NCI-H1417 (cell line): ENCODE measurements around the gene SLC22A5.
A peak's percentile ranks its signal among the peaks of the same experiment; 100 is the strongest.

Source experiments
- DNase-seq, 3 experiments: peaks; one replicate each; lab custom pipeline; 2025; lab: John Stamatoyannopoulos, UW

The SLC22A5 gene

GRCh38 chr5:132369474-132370180 lies at the start of gene SLC22A5:
TSS of gene SLC22A5 (plus strand) at chr5:132369710. CDS start at chr5:132369973, 263 bp downstream.
- peak; percentile 62 to 91 (median 75) for DNase-seq

DNA sequence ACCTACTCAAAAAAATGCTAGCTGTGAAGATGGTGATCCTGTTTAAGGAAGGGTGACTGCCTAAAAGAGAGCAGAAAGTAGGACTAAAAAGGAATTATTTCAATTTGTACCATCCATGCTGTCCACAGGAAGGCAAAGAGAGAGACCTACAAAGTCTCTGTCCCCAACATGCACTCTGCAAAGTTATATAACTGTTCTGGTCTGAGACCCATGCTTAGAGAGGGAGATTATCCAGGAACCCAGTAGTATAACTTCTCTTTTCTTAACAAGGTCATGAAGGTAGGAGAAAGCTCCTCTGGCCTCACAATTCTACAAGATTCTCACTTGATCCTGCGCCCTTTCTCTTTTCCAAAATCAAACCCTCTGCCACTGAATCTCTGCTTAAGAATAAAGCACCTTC lies 49.5 kb upstream of the SLC22A5 start:
- no peak for DNase-seq

- no peak for DNase-seq
Observed at GRCh38 chr5:132321109-132321721, 48.3 kb upstream of the SLC22A5 start.

- DNase-seq = no peak
Observed at GRCh38 chr5:132322266-132322665, 47.2 kb upstream of the SLC22A5 start.

GRCh38 chr5:132323202-132323601 lies 46.3 kb upstream of the SLC22A5 start:
- no peak for DNase-seq

DNA sequence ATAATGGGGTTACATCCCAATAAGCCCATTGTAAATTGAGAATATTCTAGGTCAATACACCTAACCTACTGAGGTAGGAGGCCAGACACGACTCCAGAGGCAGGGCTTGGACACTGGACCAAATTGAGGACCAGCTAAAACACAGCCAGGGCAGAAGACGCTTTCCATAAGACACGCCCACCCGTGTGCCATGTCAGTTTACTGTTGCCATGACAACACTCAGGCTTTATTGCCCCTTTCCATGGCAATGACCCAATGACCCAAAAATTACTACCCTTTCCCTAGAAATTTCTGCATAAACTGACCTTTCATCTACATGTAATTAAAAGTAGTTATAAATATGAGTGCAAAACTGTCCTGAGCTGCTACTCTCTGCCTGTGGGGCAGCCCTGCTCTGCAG lies 43.8 kb upstream of the SLC22A5 start:
- DNase-seq = no peak

DNA sequence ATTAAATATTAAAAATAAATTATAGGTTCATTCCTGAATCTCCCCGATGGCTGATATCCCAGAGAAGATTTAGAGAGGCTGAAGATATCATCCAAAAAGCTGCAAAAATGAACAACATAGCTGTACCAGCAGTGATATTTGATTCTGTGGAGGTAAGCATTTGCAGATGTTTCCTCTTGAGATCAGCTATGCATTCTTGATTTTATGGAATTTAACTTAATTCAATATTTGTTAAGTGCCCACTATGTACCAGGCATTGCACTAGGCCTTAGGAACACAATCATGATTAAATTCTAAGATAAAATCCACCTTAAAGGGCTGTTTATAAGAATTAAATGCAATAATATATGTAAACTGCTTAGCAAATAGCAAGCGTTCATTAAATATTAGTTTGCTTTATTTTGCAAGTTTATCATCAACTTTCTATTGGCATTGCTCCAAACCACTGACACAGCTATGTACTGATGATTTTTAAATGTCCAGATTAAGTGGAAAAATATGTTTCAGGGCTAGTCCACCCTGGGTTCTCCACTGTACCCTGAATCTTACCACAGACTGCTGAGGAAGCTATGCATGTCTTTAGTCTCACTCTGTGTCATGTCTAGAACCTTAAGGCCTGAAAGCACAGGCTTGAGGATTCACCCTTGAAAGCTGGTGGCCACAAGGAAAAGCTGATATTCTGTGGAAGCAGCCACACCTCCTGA lies 42.1 kb upstream of the SLC22A5 start:
- DNase-seq = no peak

DNA sequence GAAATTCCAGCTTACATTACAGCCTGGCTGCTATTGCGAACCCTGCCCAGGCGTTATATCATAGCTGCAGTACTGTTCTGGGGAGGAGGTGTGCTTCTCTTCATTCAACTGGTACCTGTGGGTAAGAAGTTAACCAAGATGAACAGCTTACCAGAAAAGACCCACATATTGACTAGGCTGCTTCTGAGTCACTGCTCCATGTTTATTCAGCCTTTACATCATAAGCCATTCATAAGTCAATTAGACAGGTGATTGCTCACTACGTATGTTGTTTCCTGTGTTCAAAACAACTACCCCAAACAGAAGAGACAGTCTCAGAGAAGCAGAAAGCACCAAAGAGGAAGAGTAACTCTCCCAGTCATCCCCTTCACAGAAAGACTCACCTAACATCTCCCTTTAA lies 34.7 kb upstream of the SLC22A5 start:
- peak in 2 of 3 experiments; percentile 11 to 55 for DNase-seq

DNA sequence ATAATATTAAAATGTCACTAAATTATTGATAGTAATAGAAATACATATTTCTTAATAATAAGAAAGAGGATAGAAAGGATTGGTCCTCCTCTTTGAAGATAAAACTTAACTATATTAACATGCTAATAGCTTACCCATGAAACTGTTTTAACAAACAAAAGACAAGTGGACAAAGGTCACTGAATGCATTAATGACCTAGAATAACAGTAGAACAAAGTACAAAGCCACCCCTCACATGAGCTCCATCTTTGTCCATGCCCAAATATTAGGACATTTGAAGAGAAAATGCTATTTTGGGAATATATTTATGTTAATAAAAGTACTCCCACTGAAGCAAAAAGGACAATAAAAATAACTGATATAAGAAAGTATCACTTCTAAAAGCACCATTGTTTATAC lies 34.1 kb upstream of the SLC22A5 start:
- DNase-seq = no peak

- no peak for DNase-seq
Observed at GRCh38 chr5:132339502-132339901, 30.0 kb upstream of the SLC22A5 start.

- DNase-seq = no peak
Observed at GRCh38 chr5:132342291-132343180, 27.0 kb upstream of the SLC22A5 start.

DNA sequence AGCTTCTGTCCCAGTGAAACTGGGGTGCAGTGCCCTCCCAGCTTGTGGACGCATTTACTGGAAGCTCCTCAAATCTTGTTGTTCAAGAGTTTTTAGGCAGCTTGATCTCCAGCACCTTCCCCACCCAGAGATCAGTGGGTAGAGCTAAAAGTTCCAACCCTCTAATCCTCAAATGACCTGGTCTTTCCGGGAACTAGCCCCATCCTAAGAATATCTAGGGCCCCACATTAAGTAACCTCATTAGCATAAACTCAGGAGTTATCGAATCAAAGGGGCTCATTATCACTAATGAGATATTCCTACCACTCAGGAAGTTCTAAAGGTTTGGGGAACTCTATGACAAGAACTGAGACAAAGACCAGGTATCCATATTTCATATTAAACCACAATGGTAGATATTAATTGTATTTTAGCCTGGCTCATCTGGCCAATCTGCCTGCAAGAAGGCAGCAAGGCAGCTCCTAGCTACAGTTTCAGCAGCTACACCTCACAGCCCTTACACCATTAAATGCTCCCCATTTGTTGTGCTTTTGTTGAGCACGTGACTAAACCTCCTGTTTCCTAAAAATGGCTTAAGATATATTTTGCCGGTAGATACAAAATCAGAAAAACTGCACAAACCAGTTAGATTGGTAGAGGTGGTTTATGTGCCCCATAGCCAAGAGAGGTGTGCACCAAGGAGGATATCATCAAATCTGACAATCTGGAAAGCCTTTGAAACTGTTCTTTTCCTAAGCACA lies 24.6 kb upstream of the SLC22A5 start:
- no peak for DNase-seq

DNA sequence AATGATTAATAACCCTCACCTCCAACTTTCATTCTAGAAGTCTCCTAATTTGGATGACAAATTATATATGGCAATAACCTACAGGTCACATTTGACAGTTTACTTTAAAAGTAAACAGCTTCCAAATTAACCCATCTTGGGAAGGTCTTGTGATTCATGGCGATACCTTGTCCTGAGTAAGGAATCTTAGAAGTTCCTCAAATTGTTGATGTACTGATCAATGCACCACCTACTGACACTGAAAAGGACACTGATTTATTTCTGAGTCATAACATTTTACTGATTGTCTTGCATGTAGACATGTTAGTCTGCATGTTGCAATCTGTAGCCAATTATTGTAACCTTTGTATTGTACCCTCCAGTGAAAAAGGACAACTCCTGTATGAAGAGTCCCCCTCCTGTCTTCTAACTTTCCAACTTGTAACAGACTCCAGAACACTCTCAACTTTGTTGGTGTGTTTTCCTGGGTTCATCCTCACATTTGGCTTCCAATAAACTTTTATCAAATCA lies 16.0 kb upstream of the SLC22A5 start:
- no peak for DNase-seq

GRCh38 chr5:132354381-132355139 lies 14.9 kb upstream of the SLC22A5 start:
- DNase-seq = no peak

GRCh38 chr5:132355140-132355765 lies 14.3 kb upstream of the SLC22A5 start:
- no peak for DNase-seq

DNA sequence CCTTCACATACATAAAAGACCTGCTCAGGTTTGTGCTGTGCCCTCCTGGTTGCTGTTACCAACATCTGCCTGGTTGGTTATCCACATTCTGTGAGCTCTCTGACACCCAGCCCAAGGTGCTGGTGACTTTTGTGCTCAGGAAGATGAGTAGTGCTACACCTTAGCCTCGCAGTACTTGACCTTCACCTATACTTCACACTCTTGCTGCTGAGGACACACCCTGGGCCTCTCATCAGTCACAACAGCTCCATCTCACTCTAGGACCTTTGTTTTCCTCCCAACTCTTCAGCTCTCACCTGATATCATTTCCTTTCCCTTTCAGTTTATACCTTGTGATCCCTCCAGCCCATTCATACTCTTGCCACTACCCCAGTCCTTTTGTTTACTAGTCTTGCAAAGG lies 10.7 kb upstream of the SLC22A5 start:
- no peak for DNase-seq

DNA sequence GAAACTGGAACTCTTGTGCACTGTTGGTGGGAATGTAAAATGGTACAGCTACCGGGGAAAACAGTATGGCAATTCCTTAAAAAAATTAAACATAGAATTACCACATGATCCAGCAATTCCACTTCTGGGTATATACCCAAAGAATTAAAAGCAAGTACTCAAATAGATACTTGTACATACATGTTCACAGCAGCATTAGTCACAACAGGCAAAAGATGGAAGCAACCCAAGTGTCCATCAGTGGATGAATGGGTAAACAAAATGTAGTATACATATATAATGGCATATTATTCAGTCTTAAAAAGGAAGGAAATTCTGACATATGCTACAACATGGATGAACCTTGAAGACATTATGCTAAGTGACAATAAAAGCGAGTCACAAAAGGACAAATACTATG lies 7.4 kb upstream of the SLC22A5 start:
- no peak for DNase-seq

GRCh38 chr5:132363431-132364112 lies 5.9 kb upstream of the SLC22A5 start:
- DNase-seq = peak in 1 of 3 experiments; percentile 35

DNA sequence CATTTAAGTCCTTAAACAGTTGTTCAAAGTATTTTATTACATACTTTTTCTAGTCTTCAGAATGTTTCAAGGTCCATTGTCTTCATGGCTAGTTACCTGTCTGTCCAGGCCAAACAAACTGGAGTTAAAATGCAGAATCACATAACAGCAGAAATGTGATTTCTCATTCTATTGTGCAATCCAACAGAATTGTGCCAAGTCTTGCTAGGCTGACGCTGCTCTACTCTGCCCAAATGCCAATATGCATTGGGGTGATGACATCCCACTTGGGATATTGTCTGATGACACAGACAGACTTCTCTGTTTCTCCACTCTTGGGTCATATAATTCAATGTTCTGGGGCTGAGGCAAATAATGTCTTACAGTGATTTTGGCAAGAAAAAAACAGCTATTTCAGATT lies 5.2 kb upstream of the SLC22A5 start:
- no peak for DNase-seq
